Measurements from ENCODE around the gene NBPF10.
"Not testable (repeated sequence)": the region's sequence is repeated elsewhere in the genome, so short reads cannot be mapped to it uniquely, and the experiment has no call there.

NBPF10 gene

GRCh38 chr1:146144465-146144864, at the start of gene NBPF10:
NBPF10 (minus strand) TSS chr1:146144804; CDS start chr1:146144769, 35 bp downstream.
- not testable (repeated sequence) for DNase-seq

- DNase-seq = not testable (repeated sequence)
These were observed 29.9 kb upstream of the NBPF10 start for GRCh38 chr1:146174531-146174930.

GRCh38 chr1:146167740-146168139, 23.1 kb upstream of the NBPF10 start:
- not testable (repeated sequence) for DNase-seq

GRCh38 chr1:146167273-146167672, 22.7 kb upstream of the NBPF10 start:
- DNase-seq = not testable (repeated sequence)

Measured in NCI-H226 (cell line).